Measurements from ENCODE around the gene WFDC10A.
"Not testable (repeated sequence)": the region's sequence is repeated elsewhere in the genome, so short reads cannot be mapped to it uniquely, and the experiment has no call there.

Gene WFDC10A

DNA sequence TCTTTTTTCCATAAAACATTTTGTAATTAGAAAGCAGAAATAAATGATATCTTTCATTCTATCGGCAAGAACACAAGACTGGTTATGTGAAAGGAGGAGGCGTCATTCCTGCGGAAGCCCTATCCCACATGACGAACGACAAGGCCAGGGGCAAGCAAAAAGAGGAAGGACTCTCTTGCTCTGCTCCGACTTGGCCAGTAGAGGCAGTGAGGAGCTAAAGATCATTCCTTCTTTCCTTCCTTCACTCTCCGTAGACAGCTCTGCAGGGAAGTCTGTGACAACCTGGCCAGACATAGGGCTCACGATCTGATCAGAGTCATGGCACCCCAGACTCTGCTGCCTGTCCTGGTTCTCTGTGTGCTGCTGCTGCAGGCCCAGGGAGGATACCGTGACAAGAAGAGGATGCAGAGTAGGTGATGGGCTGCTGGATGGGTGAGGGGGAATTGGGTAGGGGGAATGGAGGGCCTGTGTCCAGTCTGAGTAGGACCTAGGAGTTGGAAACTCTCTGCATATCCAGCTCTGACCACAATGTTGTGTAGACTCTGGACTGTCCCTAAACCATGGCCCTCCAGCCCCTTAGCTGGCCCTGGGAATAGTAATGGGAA lies at the start of gene WFDC10A:
WFDC10A (plus strand) TSS at position 244 of the 605 bp plus-strand sequence; CDS start at position 319, 75 bp downstream.
- in situ Hi-C loops (cut with MboI; ENCODE audit: low sequenced_read_pairs): no loop called here

- in situ Hi-C loops (cut with MboI; ENCODE audit: low sequenced_read_pairs): loop anchor here (25.0 kb wide), 1 partner anchor 181 kb away; no protein-coding TSS in a partner anchor
These were observed 47.8 kb upstream of the WFDC10A start for GRCh38 chr20:45581702-45582101.

GRCh38 chr20:45583502-45583901 lies 46.0 kb upstream of the WFDC10A start:
- in situ Hi-C loops (cut with MboI; ENCODE audit: low sequenced_read_pairs): loop anchor here (25.0 kb wide), 1 partner anchor 179 kb away; no protein-coding TSS in a partner anchor

GRCh38 chr20:45584294-45584693 lies 45.2 kb upstream of the WFDC10A start:
- in situ Hi-C loops (cut with MboI; ENCODE audit: low sequenced_read_pairs): loop anchor here (25.0 kb wide), 1 partner anchor 178 kb away; no protein-coding TSS in a partner anchor

GRCh38 chr20:45585986-45586385 lies 43.6 kb upstream of the WFDC10A start:
- in situ Hi-C loops (cut with MboI; ENCODE audit: low sequenced_read_pairs): loop anchor here (25.0 kb wide), 1 partner anchor 176 kb away; no protein-coding TSS in a partner anchor

DNA sequence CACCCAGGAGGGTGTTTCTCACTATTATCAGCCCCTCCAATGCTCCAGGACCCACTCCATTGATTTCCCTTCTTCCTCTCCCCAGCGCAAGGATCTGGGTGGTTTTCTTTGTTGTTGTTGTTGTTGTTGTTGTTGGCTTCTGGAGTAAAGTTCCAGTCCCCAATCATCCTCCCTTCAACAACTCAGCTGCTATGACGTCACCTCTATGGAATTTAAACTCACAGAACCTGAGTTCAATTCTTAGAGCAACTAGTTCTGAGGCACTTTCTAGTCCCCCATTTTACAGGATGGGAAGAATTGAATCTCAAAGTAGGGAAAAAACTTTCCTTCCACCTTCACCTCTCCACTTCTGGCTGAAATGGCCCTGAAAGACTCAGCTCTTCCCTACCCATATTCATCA lies 40.7 kb upstream of the WFDC10A start:
- in situ Hi-C loops (cut with MboI; ENCODE audit: low sequenced_read_pairs): loop anchor here (25.0 kb wide), 1 partner anchor 174 kb away; no protein-coding TSS in a partner anchor

- in situ Hi-C loops (cut with MboI; ENCODE audit: low sequenced_read_pairs): loop anchor here (25.0 kb wide), 1 partner anchor 173 kb away; no protein-coding TSS in a partner anchor
These were observed 39.8 kb upstream of the WFDC10A start for GRCh38 chr20:45589725-45590124.

GRCh38 chr20:45592574-45593189 lies 36.9 kb upstream of the WFDC10A start:
- in situ Hi-C loops (cut with MboI; ENCODE audit: low sequenced_read_pairs): loop anchor here (25.0 kb wide), 1 partner anchor 170 kb away; no protein-coding TSS in a partner anchor

DNA sequence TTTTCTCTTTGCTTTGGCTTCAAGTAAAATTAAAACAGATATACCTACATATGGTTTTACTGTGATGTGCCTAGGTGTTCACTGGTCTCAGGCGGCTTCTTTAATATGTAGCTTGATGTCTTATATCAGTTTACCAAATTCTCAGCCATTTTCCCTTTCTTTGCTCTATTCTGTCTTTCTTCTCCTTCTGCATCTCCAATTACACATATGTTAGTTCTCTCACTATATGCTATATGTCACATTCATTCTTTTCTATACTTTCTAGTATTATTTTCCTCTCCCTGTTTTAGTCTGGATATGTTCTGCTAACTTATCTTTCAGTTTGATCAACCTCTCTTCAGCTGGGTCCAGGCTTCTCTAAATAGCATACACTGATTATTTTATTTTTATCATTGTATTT lies 36.0 kb upstream of the WFDC10A start:
- in situ Hi-C loops (cut with MboI; ENCODE audit: low sequenced_read_pairs): loop anchor here (25.0 kb wide), 1 partner anchor 169 kb away; no protein-coding TSS in a partner anchor

DNA sequence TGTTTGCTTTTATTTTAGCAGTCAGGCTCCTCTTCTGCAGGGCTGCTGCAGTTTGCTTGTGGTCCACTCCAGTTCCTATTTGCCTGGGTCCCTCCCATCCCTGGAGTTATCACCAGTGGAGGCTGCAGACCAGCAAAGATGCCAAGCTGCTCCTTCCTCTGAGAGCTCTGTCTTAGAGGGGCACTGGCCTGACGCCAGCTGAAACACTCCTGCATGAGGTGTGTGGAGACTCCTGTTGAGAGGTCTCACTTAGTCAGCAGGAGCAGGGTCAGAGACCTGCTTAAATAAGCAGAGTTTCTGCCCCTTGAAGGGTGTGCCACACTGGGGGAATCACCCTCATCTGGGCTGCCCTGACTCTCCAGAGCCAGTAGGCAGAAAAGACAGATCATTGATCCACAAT lies 34.3 kb upstream of the WFDC10A start:
- in situ Hi-C loops (cut with MboI; ENCODE audit: low sequenced_read_pairs): loop anchor here (25.0 kb wide), 1 partner anchor 167 kb away; no protein-coding TSS in a partner anchor

- in situ Hi-C loops (cut with MboI; ENCODE audit: low sequenced_read_pairs): no loop called here
These were observed 21.7 kb upstream of the WFDC10A start for GRCh38 chr20:45607810-45608209.

DNA sequence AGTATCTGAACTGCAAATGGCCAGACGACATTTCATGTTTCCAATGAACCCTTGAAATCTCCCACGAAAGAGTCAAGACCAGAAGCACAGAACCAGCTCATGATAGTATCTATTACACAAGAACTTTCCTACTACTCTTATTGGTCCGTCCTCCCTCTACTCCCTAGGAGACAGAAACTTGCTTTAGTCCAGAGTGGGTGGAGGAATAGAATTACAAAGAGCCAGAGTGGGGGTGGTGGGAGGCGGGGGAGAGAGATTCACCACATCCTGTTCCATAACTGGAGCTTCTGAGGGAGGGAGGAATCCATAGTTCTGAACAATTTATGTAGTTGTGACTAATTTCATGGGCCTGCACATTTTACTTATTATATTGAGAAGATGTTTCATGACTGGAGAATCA lies 18.5 kb upstream of the WFDC10A start:
- in situ Hi-C loops (cut with MboI; ENCODE audit: low sequenced_read_pairs): no loop called here

- in situ Hi-C loops (cut with MboI; ENCODE audit: low sequenced_read_pairs): no loop called here
These were observed 17.2 kb upstream of the WFDC10A start for GRCh38 chr20:45612314-45612713.

GRCh38 chr20:45617591-45617990 lies 11.9 kb upstream of the WFDC10A start:
- in situ Hi-C loops (cut with MboI; ENCODE audit: low sequenced_read_pairs): no loop called here

DNA sequence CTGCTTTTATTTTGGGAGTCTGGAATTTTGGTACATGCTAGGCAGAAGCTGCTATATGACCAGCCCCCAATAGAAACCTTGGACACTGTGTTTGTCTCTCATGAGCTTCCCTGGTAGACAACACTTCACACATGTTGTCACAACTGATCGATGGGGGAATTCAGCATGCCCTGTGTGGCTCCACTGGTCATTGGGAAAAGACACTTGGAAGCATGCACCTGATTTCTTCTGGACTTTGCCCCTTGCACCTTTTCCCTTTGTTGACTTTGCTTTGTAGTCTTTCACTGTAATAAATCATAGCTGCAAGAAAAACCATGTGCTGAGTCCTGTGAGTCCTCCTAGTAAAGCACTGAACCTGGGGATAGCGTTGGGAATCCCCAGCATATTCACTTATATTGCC lies 7.9 kb upstream of the WFDC10A start:
- in situ Hi-C loops (cut with MboI; ENCODE audit: low sequenced_read_pairs): no loop called here

GRCh38 chr20:45626540-45626939 lies 3.0 kb upstream of the WFDC10A start:
- in situ Hi-C loops (cut with MboI; ENCODE audit: low sequenced_read_pairs): no loop called here

DNA sequence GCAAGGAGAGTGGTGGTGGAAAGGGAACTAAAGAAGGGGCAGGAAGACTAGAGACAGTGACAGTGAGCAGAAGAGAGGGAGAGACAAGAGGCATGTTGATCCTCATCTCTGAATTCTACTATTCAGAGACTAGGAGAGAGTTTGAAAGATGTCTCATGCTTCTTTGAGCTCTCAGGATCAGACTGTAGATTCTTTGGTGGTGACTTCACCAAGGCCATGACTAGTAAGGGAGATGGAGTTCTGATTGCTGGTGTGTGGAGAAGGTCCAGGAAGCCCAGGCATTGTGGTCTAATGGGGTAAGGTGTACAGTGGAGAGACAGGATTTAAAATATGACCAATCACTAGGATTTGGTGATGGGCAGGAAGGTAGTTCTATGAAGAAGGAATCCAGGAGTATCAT lies 832 bp downstream of the WFDC10A start:
- in situ Hi-C loops (cut with MboI; ENCODE audit: low sequenced_read_pairs): no loop called here

- in situ Hi-C loops (cut with MboI; ENCODE audit: low sequenced_read_pairs): no loop called here
These were observed 1.6 kb downstream of the WFDC10A start, which contains the start of gene WFDC9 for GRCh38 chr20:45631184-45631583. WFDC9 (minus strand) TSS chr20:45631284; CDS start chr20:45610181, 21,103 bp downstream.

GRCh38 chr20:45636513-45636912 lies 7.0 kb downstream of the WFDC10A start:
- in situ Hi-C loops (cut with MboI; ENCODE audit: low sequenced_read_pairs): no loop called here

DNA sequence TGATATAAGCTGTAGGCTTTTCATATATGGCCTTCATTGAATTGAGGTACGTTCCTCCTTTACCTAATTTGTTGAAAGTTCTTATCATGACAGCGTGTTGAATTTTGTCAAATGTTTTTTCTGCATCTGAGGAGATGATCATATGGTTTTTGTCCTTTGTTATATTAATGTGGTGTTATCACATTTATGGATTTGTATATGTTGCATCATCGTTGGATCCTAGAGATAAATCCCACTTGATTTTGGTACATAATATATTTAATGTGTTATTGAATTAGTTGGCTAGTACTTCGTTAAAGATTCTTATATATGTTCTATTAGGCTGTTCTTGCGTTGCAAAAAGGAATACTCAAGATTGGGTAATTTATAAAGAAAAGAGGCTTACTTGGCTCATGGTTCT lies 10.1 kb downstream of the WFDC10A start:
- in situ Hi-C loops (cut with MboI; ENCODE audit: low sequenced_read_pairs): no loop called here

DNA sequence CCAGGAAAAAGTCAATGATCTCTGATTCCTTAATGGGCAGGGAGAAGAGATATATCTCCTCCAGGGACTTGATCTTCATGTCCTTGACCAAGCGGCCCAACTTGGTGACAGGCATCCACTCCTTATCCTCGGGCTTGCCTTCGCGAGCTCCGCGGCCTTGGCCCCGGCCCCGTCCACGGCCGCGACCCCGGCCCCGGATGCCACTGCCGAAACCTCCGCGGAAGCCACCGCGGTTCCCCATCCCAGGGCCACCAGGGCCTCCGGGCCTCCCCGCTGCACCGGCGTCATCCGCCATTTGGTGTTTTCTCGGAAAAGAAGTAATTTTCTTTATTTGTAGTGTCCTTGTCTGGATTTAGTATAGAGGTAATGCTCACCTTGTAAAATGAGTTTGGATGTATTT lies 11.5 kb downstream of the WFDC10A start:
- in situ Hi-C loops (cut with MboI; ENCODE audit: low sequenced_read_pairs): not testable (repeated sequence)

DNA sequence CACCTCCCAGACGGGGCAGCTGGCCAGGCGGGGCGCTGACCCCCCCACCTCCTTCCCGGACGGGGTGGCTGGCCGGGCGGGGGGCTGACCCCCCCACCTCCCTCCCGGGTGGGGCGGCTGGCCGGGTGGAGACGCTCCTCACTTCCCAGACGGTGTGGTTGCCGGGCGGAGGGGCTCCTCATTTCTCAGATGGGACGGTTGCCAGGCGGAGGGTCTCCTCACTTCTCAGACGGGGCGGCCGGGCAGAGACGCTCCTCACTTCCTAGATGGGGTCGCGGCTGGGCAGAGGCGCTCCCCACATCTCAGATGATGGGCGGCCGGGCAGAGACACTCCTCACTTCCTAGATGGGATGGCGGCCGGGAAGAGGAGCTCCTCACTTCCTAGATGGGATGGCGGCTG lies 16.3 kb downstream of the WFDC10A start:
- in situ Hi-C loops (cut with MboI; ENCODE audit: low sequenced_read_pairs): not testable (repeated sequence)

Measured in HL-60/S4 treated with retinoic acid at 250 ng/mL for 4 days and 3 days (cell line).